C4-2B (cell line): ENCODE measurements around the gene CYP2U1.

ENCODE experiments used
- ZFX ChIP-seq: fragments of 450-650 bp; IDR thresholded peaks from 2 replicates; pipeline ENCODE4 v1.6.1; 2017
- TF ChIP-seq, protein P1 (sequence below): fragments of 450-650 bp; conservative IDR thresholded peaks from 2 replicates; pipeline ENCODE4 v1.5.1; 2017; ENCODE audit warnings: mild to moderate bottlenecking

DNA sequence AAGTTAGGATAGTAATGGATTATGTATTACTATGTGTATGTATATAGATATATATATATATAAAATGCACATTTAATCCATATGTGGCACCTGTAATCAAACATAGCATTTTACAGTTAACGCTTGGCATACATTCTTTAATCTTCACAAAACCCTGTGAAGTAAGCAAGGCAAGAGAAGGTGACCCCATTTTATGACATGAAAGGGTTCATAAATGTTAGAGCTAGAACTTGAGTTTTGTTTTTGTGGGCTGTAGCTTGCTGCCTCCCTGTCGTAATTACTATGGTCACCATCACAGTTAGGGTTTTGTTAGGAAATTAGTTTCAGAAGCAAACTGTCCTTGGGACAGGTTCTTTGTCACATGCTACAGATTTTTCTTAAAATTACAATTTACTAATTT lies 13.8 kb upstream of the CYP2U1 start:
- TF ChIP-seq, protein P1, sequence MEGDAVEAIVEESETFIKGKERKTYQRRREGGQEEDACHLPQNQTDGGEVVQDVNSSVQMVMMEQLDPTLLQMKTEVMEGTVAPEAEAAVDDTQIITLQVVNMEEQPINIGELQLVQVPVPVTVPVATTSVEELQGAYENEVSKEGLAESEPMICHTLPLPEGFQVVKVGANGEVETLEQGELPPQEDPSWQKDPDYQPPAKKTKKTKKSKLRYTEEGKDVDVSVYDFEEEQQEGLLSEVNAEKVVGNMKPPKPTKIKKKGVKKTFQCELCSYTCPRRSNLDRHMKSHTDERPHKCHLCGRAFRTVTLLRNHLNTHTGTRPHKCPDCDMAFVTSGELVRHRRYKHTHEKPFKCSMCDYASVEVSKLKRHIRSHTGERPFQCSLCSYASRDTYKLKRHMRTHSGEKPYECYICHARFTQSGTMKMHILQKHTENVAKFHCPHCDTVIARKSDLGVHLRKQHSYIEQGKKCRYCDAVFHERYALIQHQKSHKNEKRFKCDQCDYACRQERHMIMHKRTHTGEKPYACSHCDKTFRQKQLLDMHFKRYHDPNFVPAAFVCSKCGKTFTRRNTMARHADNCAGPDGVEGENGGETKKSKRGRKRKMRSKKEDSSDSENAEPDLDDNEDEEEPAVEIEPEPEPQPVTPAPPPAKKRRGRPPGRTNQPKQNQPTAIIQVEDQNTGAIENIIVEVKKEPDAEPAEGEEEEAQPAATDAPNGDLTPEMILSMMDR: no peak
- TF ChIP-seq ZFX: no peak
